SHP77 treated with DMSO at 0.1 percent for 48 hours (cell line): ENCODE measurements around the gene STIP1.
"Not testable (repeated sequence)": the region's sequence is repeated elsewhere in the genome, so short reads cannot be mapped to it uniquely, and the experiment has no call there.

Experiments used
- DNase-seq: peaks from one replicate; lab custom pipeline; 2025; lab: John Stamatoyannopoulos, UW

Gene STIP1

DNA sequence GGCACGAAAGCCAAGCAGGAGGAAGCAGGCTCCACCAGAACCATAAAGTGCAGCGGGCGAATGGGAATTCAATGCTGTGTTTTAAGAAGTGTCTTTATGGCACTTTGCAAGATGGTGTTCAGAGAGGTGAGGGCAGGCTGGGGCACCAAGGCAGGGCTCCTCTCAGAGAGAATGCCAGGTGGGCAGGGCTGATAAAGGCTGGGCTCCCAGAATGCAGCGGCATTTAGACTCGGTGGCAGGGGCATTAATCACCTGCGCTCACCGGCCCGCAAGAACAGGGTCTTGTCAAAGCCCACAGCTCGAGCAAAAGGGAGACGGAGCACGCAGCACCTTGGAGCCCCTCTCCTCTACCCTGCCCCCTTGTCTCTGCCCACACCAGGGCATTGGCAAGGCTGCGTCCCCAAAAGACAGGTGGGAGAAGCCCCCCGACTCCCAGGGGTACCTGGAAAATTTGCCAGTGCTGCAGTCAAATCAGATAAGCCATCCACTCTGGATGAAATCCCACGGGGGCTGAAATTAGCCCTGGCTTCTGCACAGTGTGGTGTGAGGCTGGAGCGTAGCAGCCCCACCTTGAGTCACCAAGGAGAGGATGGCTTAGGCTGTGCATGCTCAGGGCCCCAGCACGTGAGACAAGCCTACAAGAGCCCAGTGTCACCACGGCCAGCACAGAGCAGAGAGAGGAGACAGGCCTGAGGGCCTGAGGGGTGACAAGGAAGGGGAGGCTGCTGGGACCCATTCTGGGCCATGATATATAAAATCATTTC is 28.2 kb upstream of the STIP1 start:
- DNase-seq = no peak

DNA sequence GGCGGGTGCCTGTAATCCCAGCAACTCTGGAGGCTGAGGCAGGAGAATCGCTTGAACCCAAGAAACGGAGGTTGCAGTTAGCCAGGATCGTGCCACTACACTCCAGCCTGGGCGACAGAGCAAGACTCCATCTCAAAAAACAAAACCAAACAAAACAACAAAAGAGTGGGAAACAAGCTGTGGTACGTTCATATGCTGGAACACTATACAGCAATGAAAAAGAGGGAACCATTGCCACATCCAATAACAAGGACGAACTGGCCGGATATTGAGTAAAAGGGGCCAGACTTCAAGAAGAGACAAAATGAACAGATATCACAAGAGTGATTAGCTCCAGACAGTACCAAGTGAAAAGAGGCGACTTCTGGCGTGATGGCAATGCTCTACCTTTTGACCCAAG is 24.9 kb upstream of the STIP1 start:
- no peak for DNase-seq

DNA sequence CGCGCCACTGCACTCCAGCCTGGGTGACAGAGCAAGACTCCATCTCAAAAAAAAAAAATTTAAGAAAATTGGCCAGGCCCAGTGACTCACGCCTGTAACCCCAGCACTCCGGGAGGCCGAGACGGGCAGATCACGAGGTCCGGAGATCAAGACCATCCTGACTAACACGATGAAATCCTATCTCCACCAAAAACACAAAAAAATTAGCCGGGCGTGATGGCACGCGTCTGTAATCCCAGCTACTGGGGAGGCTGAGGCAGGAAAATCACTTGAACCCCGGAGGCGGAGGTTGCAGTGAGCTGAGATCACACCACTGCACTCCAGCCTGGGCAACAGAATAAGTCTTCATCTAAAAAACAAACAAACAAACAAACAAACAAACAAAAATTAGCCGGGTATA is 23.2 kb upstream of the STIP1 start:
- DNase-seq = not testable (repeated sequence)

DNA sequence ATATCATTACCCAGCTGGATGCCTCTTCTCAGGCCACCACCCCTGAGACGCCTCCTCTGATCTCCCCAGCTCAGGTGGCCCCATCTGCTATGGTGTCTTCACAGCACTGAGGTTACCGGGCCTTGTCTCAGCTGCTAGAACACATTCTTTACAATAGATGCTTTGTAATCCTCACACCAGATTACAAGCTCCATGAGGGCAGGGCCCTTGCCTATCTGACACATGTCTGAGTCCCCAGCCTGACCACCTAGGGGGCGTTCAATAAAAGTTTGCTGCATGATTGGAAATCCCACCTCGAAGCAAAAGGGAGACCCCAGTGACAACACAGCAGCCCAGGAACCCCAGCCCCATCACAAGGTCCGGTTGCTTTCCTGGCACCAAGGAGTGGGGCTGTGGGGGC is 22.0 kb upstream of the STIP1 start:
- DNase-seq = no peak

DNA sequence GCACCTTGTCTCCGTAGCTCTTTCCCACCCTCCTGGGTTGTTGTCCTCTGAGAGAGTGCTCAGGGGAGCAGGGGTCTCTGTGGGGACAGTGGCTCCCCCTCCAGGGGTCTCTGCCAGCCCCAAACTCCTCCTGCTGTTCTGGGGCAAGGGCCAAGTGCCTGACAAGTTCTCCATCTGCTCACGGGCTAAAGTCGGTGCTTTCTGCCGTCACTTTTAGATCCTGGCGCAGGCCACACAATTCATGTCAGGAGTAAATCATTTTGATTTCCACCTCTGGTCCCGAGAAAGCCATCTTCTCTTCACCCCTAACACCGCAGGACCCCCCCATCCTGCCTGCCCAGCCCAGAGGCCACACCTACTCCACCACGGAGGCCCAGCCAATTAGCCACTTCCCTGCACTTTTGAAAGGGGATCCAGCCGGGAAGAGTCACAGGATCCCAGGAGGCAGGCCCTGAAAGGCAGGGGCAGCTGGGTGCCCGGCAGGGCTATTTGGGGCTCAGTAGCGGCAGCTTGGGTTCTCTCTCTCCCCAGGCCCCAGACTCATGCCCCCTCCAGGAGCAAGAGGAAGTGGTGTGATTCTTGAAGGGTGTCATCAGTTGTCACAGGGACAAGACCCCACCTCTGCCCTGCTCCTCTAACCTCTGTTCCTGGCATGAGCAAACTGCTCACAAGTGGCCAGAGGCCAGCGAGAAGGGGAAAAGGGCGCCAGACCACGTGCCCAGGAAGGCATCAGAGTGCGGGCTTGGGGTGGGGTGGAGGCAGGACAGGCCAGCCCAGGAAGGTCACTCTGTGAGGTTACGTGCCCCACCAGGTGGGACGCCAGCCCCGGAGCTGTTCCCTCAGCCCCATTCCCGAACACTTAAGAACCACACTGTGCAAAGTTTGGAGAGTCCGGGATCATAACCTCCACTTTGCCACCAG is 21.3 kb upstream of the STIP1 start:
- no peak for DNase-seq

DNA sequence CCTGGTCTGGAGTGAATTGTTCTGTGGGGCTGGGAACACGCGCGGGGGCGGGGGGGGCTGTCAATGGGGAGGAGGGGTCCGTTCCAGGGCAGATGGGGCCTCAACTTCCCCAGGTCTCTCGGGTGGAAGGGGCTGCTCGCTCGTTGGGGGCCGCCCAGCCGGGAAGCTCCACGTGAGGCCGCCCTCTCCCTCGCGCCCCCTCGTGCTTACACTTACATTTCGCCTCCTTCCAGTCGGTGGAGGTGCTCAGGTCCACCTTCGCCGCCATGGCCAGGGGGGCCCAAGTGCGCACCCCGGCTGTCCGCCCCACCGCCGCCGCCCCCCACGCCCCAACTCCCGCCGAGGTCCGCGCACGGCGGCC is 20.5 kb upstream of the STIP1 start:
- DNase-seq = no peak

DNA sequence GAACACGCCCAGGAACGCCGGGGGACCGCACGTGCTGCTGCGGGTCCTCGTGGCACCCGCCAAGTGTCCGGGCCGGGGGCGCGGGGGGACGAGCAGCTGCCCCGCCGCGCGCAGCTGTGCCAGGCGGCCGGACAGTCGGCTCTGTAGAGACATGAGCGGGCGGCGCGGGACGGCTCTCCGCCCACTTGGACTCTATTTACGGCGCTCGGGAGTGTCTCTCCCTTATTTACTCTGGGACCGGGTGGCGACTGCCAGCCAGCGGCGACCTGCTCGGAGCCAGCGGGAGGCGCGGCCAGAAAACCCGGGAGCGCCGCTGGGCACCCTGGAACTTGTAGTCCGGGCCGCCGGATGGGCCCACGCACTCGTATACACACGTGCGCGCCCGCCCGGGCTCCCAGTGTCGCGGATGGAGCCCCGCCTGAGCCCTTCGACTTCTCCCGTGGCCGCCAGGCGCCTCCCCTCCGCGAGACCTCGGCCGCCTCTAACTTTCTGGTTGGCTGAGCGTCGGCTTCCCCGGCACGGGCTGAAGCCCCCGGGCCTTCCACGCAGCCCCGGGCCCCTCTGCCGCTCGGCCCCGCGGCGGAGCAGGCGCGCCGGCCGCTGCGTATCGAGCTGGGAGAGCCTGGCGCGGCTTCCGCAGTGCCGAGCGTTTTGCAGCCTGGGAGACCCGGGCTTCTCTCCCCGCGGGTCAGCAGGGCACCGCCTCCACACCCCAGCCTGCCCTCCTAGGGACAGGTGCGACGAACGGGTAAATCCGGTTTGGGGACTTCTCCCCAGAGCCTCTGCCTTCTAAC is 19.9 kb upstream of the STIP1 start, which contains the start of gene MACROD1:
Gene MACROD1 (minus strand): TSS at position 272 of the 794 bp plus-strand sequence. CDS start 119 bp downstream, at position 153.
- peak; percentile 67 for DNase-seq

DNA sequence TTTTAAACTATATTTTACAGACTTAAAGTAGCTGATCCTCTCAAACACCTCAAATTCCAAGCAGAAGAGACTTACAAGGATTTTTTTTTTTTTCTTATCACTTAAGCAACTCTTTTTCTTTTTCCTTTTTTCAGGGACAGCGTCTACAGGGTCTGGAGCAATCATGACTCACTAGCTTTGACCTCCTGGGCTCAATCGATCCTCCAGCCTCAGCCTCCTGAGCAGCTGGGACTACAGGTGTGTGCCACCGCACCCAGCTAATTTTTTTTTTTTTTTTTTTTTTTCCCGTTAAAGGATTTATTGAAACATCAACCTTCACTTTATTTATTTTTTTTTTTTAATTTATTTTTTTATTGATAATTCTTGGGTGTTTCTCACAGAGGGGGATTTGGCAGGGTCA is 15.6 kb upstream of the STIP1 start:
- no peak for DNase-seq

DNA sequence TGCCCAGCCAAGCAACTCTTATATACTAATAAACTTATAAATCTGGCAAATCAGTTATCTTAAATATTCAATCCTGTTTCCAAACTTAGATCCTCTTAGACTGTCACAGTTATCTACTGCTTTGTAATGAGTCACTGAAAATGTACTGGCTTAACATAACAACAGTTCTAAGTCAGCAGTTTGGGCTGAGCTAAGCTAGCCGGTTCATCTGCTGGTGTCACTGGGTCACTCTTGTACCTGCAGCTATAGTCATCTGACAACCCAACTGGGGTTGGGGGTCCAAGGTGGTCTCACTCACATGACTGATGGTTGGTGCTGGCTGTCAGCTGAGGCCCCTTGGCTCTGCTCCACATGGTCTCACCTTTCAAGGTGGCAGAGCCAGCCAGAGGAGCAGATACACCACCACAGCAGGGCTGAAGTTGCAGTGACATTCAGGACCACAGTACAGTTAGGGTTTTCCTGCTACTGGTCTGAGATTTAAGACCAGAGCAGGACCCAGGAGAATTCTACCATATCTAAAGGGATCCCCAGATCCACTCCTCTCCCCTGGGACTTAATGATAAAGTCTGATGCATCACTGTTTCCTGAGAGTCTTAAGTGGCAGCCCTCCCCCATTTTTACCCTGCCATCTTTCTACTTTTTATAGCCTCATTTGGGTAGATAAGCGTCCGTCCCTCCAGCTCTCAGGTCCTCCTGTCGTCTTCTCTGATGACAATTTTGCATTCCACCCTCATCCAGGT is 12.2 kb upstream of the STIP1 start:
- no peak for DNase-seq

DNA sequence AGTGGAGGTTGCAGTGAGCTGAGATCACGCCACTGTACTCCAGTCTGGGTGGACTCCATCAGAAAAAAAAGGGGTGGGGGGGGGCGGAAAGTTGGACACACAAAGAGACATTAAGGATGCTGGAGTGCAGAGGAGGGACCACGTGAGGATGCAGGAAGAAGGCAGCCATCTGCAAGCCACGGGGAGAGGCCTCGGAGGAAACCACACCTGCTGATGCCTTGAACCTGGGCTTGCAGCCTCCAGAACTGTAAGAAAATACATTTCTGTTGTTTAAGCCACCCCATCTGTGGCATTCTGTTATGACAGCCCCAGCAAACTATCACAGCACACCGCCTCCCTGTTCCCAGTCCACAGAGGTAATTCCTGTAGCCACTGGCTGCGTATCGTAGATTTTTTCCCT is 9.2 kb upstream of the STIP1 start:
- DNase-seq = no peak

DNA sequence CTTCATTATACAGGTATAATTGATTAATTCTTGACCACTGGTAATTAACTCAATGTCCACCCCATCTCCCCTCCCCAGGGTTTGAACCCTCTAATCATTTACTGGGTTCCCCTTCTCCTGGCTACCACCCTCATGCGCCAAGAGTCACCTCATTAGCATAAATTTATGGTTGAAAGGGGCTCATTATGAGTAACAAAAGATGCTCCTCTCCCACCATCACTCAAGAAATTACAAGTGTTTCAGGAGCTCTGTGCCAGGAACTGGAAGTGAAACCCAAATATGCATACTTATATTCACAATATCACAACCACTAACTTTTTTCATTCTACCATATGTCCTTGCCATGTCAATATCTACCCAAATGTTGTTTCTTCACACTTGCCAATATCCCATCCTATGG is 7.8 kb upstream of the STIP1 start:
- no peak for DNase-seq

DNA sequence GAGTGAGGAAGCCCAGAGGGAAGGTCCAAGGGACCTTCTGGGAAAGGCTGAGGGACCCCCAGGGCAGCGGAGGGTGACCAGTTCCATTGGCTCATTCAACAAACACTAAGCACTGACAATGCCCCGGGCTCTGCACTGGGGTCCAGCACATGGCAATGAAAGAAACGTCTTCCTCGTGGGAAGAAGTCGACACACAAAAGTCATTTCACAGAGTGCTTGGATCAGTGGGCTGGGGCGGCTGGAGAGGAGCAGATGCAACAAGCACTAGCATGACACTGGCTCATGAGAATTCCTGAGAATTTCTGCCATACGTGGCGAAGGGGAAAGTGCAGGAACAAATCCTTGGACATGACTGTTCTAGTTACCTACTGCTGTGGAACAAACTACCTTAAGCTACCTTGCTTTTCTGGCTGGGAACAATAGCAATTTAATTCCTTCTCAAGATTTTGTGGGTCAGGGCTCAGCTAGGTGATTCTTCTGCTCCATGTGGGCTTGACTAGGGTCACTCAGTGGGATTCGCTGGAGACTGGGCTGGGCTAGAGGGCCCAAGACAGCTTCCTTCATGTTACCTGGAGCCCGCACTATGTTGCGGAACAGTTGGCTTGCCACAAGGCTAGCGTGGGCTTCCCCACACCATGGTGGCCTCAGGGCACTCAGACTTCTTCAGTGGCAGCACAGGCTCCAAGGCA is 6.9 kb upstream of the STIP1 start:
- no peak for DNase-seq

DNA sequence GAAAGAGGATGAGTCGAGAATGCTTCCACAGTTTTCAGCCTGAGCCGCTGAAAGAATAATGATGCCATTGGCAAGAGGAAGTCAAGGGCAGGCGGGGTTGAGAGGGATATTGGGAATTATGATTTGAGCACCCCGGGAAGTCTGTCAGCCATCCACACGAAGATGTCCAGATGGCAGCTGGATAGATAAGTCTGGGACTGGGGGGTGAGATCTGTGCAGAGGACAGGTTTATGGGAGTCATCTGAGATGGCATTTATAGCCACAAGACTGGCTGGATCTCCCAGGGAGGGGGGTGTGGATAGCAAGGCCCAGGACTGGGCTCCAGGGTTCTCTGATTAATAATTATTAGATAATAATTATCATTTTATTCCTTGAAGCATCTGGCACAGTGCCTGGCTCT is 5.1 kb upstream of the STIP1 start:
- no peak for DNase-seq

DNA sequence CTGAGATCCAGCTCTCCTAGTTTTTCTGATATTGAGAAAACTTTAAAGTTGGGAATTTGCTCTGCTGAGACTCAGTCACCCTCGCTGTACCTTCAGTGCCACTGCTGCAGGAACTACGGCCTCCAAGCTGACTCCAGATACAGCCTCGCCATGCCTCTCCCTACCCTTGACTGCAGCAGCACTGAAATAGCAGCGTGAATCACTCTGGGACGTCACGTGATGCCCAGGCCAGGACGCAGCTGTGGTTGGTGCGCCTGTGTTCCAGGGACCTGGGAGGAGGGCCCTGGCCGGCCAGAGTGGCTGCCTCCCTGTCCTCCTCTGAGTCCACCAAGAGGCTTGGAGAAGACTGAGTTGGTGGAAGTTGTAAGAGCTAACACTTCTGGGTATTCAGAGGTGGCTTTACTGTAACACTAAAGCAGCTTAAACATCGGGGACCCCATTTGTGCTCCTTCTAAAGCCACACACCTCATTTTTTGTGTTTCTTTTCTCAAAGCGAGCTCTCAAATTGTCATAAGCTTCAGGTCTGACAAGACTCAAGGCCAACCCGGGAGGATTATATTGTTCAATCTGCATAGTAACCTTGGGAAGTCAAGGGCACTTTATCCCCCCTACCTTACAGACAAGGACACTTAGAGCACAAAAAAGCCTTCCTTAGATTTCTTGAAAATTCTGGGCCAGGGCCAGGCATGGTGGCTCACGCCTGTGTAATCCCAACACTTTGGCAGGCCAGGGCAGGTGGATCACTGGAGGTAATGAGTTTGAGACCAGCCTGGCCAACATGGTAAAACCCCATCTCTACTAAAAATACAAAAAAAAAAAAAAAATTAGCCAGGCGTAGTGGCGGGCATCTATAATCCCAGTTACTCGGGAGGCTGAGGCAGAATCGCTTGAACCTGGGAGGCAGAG is 4.2 kb upstream of the STIP1 start:
- peak; percentile 78 for DNase-seq

DNA sequence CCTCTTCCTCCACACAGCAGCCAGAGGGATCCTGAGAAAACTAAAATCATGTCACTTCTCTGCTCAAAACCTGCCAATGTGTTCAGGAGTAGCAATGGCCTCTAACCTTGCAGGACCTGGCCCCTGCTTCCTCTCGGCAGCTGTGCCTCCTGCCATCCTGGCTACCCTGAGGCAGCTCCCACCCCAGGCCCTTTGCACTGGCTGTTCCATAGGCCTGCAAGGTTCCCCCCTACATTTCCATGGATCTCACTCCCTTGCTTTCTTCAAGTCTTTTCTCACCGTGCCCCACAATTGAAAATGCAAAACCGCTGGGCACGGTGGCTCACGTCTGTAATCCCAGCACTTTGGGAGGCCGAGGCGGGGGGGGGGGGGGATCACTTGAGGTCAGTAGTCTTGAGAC is 2.1 kb upstream of the STIP1 start:
- no peak for DNase-seq

DNA sequence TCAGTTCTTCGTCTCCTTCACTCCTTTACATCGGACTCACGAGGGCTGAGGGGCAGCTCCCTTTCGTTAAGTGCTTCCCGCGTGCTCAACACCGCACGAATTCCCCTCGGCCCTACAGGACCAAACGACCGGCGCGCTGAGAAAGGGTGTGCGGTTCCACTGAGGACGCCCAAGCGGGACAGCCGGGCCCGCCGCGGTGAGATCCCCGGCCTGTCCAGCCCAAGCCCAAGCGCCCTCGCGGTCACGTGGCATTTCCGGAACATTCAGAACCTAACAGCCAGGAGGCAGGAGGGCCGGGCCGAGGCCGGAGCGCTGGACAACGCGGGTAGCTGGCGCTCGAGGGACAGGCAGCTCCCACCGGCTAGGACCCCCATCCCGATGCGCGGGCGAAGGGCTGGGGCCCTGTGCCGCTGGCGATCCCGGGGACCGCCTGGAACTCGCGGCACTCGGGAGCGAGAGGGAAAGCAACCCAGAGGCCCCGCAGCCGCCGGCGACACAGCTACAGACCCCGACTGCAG is 737 bp upstream of the STIP1 start:
- DNase-seq = no peak

DNA sequence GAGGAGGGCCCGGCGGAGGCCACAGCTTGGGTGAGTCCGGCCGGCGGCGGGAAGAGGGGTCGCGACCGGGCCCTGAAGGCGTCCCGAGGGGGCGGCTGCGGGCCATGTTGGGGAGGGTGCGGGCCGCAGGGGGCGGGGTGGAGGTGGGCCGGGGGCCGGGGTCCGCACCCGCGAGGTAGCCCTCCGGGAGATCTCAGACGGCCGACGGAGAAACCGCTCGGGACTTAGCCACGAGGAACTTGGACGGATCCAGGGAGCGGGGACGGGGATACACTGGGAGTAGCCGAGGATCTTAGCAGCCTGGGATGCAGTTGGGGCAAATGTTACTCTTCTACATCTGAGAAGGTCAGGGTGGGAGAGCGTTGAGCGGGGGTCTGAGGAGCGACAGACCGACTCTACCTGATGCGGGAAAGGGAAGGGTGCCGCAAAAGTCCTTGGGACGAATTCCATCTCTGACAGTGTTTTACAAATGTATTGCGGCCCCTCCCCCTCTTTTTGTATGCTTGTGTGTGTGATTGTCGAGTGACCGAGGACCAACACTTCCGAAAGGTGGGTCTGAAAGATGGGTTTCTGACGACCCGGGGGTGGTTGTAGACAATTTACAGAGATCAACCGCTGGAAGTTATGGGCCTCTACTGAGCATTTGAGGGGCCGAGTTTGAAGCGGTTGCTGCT is 658 bp downstream of the STIP1 start:
- no peak for DNase-seq

DNA sequence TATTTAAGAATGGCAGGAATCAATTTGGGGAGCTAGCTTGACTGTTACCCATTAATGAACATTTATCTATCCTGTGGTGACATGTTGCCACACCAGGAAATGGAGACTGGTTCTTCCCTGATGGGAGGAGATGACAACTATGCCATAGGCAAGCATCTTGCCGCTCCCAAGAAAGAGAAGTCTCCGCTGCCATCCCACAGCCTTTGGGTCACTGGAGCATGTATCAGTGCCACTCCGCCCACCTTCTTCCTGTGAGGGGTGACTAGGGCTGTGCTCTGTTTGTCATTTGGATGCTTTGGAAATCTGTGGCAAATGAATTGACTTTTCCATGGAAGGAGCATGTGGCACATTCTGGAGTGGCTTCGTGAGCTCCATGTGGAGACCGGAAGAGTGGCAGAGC is 6.5 kb downstream of the STIP1 start:
- DNase-seq = no peak

DNA sequence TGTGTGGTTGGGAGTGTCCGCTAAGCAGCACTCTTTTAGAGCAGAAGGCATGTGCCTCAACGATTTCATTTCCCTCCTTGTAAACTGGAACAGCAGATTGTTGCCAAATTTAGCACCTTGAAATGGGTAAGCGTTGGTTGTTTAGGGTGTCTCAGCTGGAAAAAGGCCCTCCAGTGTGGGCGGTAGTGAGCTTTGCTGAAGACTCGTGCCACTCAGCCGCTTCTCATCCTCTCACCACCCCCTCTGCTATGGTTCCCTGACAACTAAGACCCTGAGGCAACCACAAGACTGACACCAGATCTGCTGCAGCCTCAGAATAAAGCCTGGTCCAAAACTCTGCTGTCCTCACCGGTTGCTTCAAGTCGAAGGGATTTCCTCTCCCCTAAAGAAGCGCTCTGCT is 10.7 kb downstream of the STIP1 start:
- DNase-seq = no peak
